ENCODE measurements around the gene TTC28.
A peak's percentile ranks its signal among the peaks of the same experiment; 100 is the strongest.
"Not testable (repeated sequence)": the region's sequence is repeated elsewhere in the genome, so short reads cannot be mapped to it uniquely, and the experiment has no call there.

The TTC28 gene

GRCh38 chr22:28102151-28102812, 577.4 kb downstream of the TTC28 start:
- no peak for ATAC-seq
- no peak for DNase-seq

- ATAC-seq (no peak), DNase-seq (no peak)
These were observed 582.0 kb downstream of the TTC28 start for GRCh38 chr22:28097627-28098026.

GRCh38 chr22:28096161-28096560, 583.5 kb downstream of the TTC28 start:
- ATAC-seq, result no peak
- DNase-seq, result no peak

- no peak for DNase-seq
These were observed 584.1 kb downstream of the TTC28 start for GRCh38 chr22:28095316-28096095.

GRCh38 chr22:28094771-28095170, 584.9 kb downstream of the TTC28 start:
- DNase-seq (no peak), ATAC-seq (no peak)

More at GRCh38 chr22:28095316-28096095, 584.1 kb downstream of the TTC28 start:
- no peak for ATAC-seq

- ATAC-seq (no peak), DNase-seq (no peak)
These were observed 585.9 kb downstream of the TTC28 start for GRCh38 chr22:28093711-28094110.

GRCh38 chr22:28091486-28091885, 588.2 kb downstream of the TTC28 start:
- no peak for ATAC-seq

GRCh38 chr22:28089541-28089940, 590.1 kb downstream of the TTC28 start:
- not testable (repeated sequence) for ATAC-seq, DNase-seq

More at GRCh38 chr22:28091486-28091885, 588.2 kb downstream of the TTC28 start:
- DNase-seq, result no peak

GRCh38 chr22:28077166-28077565, 602.5 kb downstream of the TTC28 start:
- DNase-seq, result no peak
- ATAC-seq, result no peak

GRCh38 chr22:28075358-28075981, 604.2 kb downstream of the TTC28 start:
- DNase-seq (no peak), ATAC-seq (no peak)

- no peak for ATAC-seq
- DNase-seq, result no peak
These were observed 605.1 kb downstream of the TTC28 start for GRCh38 chr22:28074526-28074925.

- no peak for DNase-seq
- no peak for ATAC-seq
These were observed 607.6 kb downstream of the TTC28 start for GRCh38 chr22:28072066-28072465.

- no peak for ATAC-seq
- no peak for DNase-seq
These were observed 610.8 kb downstream of the TTC28 start for GRCh38 chr22:28068826-28069225.

GRCh38 chr22:28064920-28065319, 614.7 kb downstream of the TTC28 start:
- ATAC-seq, result no peak
- no peak for DNase-seq

- ATAC-seq, result no peak
- no peak for DNase-seq
These were observed 616.0 kb downstream of the TTC28 start for GRCh38 chr22:28063656-28064055.

GRCh38 chr22:28060594-28060993, 619.0 kb downstream of the TTC28 start:
- ATAC-seq, DNase-seq: not testable (repeated sequence)

GRCh38 chr22:28058036-28058435, 621.6 kb downstream of the TTC28 start:
- no peak for DNase-seq
- no peak for ATAC-seq

- ATAC-seq (no peak), DNase-seq (no peak)
These were observed 624.8 kb downstream of the TTC28 start for GRCh38 chr22:28054819-28055208.

- ATAC-seq (no peak), DNase-seq (no peak)
These were observed 625.5 kb downstream of the TTC28 start for GRCh38 chr22:28053896-28054818.

GRCh38 chr22:28052825-28053269, 626.8 kb downstream of the TTC28 start:
- DNase-seq (no peak), ATAC-seq (no peak)

GRCh38 chr22:28051787-28052356, 627.8 kb downstream of the TTC28 start:
- ATAC-seq (no peak), DNase-seq (peak; percentile 61)

All from stimulated activated naive CD8-positive, alpha-beta T cell treated with anti-CD3 and anti-CD28 coated beads, Interleukin-15, Interleukin-2, amounts not matched to agents 100 U/mL and 50 U/mL, for 24 hours (primary cell).